Tibial nerve (tissue), 4 donors: ENCODE results near the gene AFM. TPM values are rescaled to one million over a fixed set of nuclear protein-coding genes. Genes with fewer than 3 reads are reported as not detected.

ENCODE experiments used
- small RNA-seq: library from RNA; depleted of rRNA; stranded (forward); fragments of <200 nt; gene quantifications from one replicate; pipeline ENCODE3, GENCODE V24; 2016
- total RNA-seq, 4 donors: library from RNA; depleted of rRNA; stranded (reverse); fragments of >200 nt; gene quantifications; one replicate each; pipeline ENCODE4 v1.1.0, GENCODE V29; 2016

Gene AFM
- total RNA-seq, 4 donors from 2014 or later = not detected

Small RNAs within 50 kb of the gene (small RNA-seq; reads per million reads assigned to genes)
- not detected for gene AC074250.1

Other genes with a start within 250 kb of the AFM start
- gene ANKRD17, start 222.9 kb upstream of the AFM start, total RNA-seq = 10 to 100 TPM; 46.5 to 61.8 (median 55.0) TPM
- gene ALB, start 77.5 kb upstream of the AFM start, total RNA-seq = 1 to 10 TPM in 3 of 4 donors, not detected in 1; 1.7 to 2.4 (median 2.4) TPM
- not detected for gene AFP, start 45.5 kb upstream of the AFM start, total RNA-seq
- not detected for gene RASSF6, start 138.7 kb downstream of the AFM start, total RNA-seq